ENCODE results near the gene EPB41L2.

The EPB41L2 gene

GRCh38 chr6:131061041-131061750, 1.8 kb downstream of the EPB41L2 start:
- DNase-seq = no peak

GRCh38 chr6:131060311-131060710, 2.7 kb downstream of the EPB41L2 start:
- no peak for DNase-seq

- no peak for DNase-seq
These were observed 3.6 kb downstream of the EPB41L2 start for GRCh38 chr6:131059486-131059885.

GRCh38 chr6:131058236-131058635, 4.8 kb downstream of the EPB41L2 start:
- DNase-seq = no peak

- DNase-seq = no peak
These were observed 8.4 kb downstream of the EPB41L2 start for GRCh38 chr6:131054392-131055250.

- DNase-seq = no peak
These were observed 9.4 kb downstream of the EPB41L2 start for GRCh38 chr6:131053546-131054240.

- DNase-seq = no peak
These were observed 10.9 kb downstream of the EPB41L2 start for GRCh38 chr6:131052181-131052580.

- no peak for DNase-seq
These were observed 11.7 kb downstream of the EPB41L2 start for GRCh38 chr6:131051341-131051740.

GRCh38 chr6:131049608-131050007, 13.4 kb downstream of the EPB41L2 start:
- no peak for DNase-seq

GRCh38 chr6:131048933-131049515, 14.0 kb downstream of the EPB41L2 start:
- no peak for DNase-seq

GRCh38 chr6:131048459-131048858, 14.6 kb downstream of the EPB41L2 start:
- no peak for DNase-seq

- no peak for DNase-seq
These were observed 17.9 kb downstream of the EPB41L2 start for GRCh38 chr6:131045139-131045538.

GRCh38 chr6:131043902-131044447, 19.1 kb downstream of the EPB41L2 start:
- no peak for DNase-seq

- no peak for DNase-seq
These were observed 20.4 kb downstream of the EPB41L2 start for GRCh38 chr6:131042664-131043063.

- no peak for DNase-seq
These were observed 21.2 kb downstream of the EPB41L2 start for GRCh38 chr6:131041814-131042213.

- no peak for DNase-seq
These were observed 22.2 kb downstream of the EPB41L2 start for GRCh38 chr6:131040866-131041265.

GRCh38 chr6:131039345-131039680, 23.7 kb downstream of the EPB41L2 start:
- no peak for DNase-seq

GRCh38 chr6:131038597-131039344, 24.3 kb downstream of the EPB41L2 start:
- DNase-seq = no peak

- DNase-seq = no peak
These were observed 25.7 kb downstream of the EPB41L2 start for GRCh38 chr6:131037194-131037897.

- no peak for DNase-seq
These were observed 26.4 kb downstream of the EPB41L2 start for GRCh38 chr6:131036601-131037000.

- no peak for DNase-seq
These were observed 26.9 kb downstream of the EPB41L2 start for GRCh38 chr6:131036143-131036542.

GRCh38 chr6:131035582-131035981, 27.5 kb downstream of the EPB41L2 start:
- no peak for DNase-seq
